Rectal smooth muscle tissue (tissue), 1 donor: ENCODE data around the gene RAPGEF2.

Experiments
- H3K27ac ChIP-seq: one replicate; pipeline ENCODE4 v1.7.0; 2013; ENCODE audit warnings: low read depth, low read length, inconsistent platforms
- H3K27me3 ChIP-seq: one replicate; pipeline ENCODE4 v1.7.0; 2013; ENCODE audit warnings: low read length; ENCODE audit not compliant: control insufficient read depth, insufficient read depth
- H3K36me3 ChIP-seq: one replicate; pipeline ENCODE4 v1.7.0; 2013; ENCODE audit warnings: low read length; ENCODE audit not compliant: control insufficient read depth, insufficient read depth
- H3K4me1 ChIP-seq: one replicate; pipeline ENCODE4 v1.7.0; 2013; ENCODE audit warnings: low read length; ENCODE audit not compliant: control insufficient read depth, insufficient read depth
- H3K4me3 ChIP-seq: one replicate; pipeline ENCODE4 v1.7.0; 2013; ENCODE audit warnings: low read length
- H3K9ac ChIP-seq: one replicate; pipeline ENCODE4 v1.7.0; 2013; ENCODE audit warnings: low read length

RAPGEF2 gene

DNA sequence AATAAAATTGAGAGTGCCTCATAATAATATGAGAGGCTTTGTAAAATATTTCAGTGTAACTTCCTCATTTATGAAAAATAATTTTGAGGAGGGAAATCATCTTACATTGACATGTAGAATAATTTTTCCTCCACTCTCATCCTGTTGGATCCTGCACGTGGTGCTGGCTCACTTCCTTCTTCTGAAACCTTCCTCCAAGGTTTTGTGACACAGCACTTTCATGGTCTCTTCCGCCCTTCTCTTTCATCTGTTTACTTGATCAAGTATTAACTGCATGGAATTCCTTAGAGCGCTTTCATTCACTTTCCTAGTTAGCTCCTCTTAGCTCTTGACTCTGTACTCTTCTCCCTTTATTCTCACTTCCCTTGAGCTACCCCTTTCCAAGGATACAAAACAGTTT lies 246.5 kb downstream of the RAPGEF2 start:
- Histone ChIP-seq H3K36me3 (peaks cover 16% of the 10 kb centered on the region), H3K27ac (no peak overlapping the region), H3K27me3 (no peaks in the 10 kb centered on the region), H3K9ac (no peak overlapping the region), H3K4me1 (no peaks in the 10 kb centered on the region), H3K4me3 (no peak overlapping the region)

DNA sequence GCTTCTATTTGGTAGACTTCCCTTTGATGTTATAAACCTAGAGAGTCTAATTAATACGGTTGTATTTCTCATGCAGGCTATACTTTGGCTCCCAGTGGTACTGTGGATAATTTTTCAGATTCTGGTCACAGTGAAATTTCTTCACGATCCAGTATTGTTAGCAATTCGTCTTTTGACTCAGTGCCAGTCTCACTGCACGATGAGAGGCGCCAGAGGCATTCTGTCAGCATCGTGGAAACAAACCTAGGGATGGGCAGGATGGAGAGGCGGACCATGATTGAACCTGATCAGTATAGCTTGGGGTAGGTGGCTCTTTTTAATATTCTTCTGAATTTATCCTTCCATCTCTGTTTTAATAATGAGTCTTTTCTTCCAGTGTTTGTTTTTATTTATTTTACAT lies 249.7 kb downstream of the RAPGEF2 start:
- no peak overlapping the region for H3K4me3 ChIP-seq
- H3K9ac ChIP-seq = no peak overlapping the region
- peaks cover 14% of the 10 kb centered on the region for H3K36me3 ChIP-seq
- no peak overlapping the region for H3K27ac ChIP-seq
- no peaks in the 10 kb centered on the region for H3K4me1 ChIP-seq
- H3K27me3 ChIP-seq = no peaks in the 10 kb centered on the region

GRCh38 chr4:159353422-159354116 lies 250.7 kb downstream of the RAPGEF2 start:
- no peaks in the 10 kb centered on the region for H3K27me3 ChIP-seq
- H3K9ac ChIP-seq = no peak overlapping the region
- no peak overlapping the region for H3K27ac ChIP-seq
- H3K36me3 ChIP-seq = peaks cover 14% of the 10 kb centered on the region
- H3K4me1 ChIP-seq = no peaks in the 10 kb centered on the region
- no peak overlapping the region for H3K4me3 ChIP-seq

DNA sequence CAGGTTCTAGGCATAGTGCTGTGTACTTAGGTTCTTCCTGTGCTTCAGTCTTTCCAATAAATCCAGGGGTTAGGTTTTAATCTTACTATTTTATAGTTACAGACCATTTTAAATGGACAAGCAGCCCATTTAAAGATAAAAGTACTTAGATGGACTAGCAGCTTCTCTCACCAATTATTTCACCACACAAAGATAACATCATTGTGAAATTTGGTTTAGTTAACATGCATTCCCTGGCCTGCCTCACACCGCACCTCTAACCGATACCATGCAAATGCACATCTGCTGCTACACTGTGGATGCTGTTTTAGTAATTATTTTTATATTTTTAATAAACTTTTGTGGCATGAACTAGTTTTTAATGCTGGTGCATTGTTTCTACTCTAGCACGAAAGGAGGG lies 252.6 kb downstream of the RAPGEF2 start:
- Histone ChIP-seq H3K4me3 (no peak overlapping the region), H3K9ac (no peak overlapping the region), H3K27me3 (no peaks in the 10 kb centered on the region), H3K27ac (no peak overlapping the region), H3K36me3 (peaks cover 18% of the 10 kb centered on the region), H3K4me1 (no peaks in the 10 kb centered on the region)

DNA sequence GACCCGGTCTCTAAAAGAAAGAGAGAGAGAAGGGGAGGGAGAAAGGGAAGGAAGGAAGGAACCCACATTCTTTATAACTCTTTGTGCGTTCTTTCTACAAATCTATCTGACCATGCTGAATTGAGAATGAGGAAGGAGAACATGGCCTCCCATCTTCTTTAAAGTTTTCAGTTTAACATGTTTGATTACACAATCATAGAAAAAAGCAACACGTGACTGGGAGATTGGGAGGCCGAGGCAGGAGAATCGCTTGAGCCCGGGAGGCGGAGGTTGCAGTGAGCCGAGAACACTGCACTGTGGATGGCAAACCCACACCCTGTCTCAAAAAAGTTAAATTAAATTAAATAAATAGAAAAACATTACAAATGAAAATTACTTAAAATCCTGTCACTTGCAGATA lies 254.5 kb downstream of the RAPGEF2 start:
- no peaks in the 10 kb centered on the region for H3K4me1 ChIP-seq
- no peak overlapping the region for H3K4me3 ChIP-seq
- no peaks in the 10 kb centered on the region for H3K27me3 ChIP-seq
- H3K9ac ChIP-seq = no peak overlapping the region
- H3K27ac ChIP-seq = no peak overlapping the region
- H3K36me3 ChIP-seq = peaks cover 13% of the 10 kb centered on the region

GRCh38 chr4:159358226-159358625 lies 255.3 kb downstream of the RAPGEF2 start:
- H3K4me1 ChIP-seq = no peaks in the 10 kb centered on the region
- H3K27ac ChIP-seq = no peak overlapping the region
- H3K27me3 ChIP-seq = no peaks in the 10 kb centered on the region
- H3K36me3 ChIP-seq = peaks cover 10% of the 10 kb centered on the region
- H3K4me3 ChIP-seq = no peak overlapping the region
- H3K9ac ChIP-seq = no peak overlapping the region

DNA sequence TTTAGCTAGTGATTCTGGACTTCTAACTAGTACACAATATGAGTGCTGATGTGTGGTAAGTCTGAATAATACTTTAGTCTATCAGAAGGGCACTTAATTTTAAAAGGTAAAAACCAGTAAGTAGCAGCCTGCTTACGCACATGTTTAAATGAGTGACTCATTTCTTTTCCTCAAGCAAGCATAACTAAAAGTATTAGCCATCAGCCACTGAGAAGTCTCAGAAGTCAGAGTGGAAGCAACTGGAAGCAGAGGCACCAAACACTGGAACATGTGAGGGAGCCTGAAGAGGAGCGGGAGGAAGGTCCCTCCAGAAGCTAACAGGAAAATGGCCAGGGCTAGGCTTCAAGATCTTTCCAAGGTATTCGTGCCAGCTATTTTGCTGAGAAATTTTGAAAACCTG lies 257.7 kb downstream of the RAPGEF2 start:
- peaks cover 4% of the 10 kb centered on the region for H3K36me3 ChIP-seq
- H3K4me3 ChIP-seq = no peak overlapping the region
- H3K4me1 ChIP-seq = no peaks in the 10 kb centered on the region
- no peak overlapping the region for H3K27ac ChIP-seq
- no peaks in the 10 kb centered on the region for H3K27me3 ChIP-seq
- no peak overlapping the region for H3K9ac ChIP-seq

GRCh38 chr4:159363361-159363760 lies 260.5 kb downstream of the RAPGEF2 start:
- no peak overlapping the region for H3K9ac ChIP-seq
- H3K4me3 ChIP-seq = no peak overlapping the region
- H3K4me1 ChIP-seq = no peaks in the 10 kb centered on the region
- H3K27ac ChIP-seq = no peak overlapping the region
- H3K36me3 ChIP-seq = peaks cover 4% of the 10 kb centered on the region
- H3K27me3 ChIP-seq = no peaks in the 10 kb centered on the region

DNA sequence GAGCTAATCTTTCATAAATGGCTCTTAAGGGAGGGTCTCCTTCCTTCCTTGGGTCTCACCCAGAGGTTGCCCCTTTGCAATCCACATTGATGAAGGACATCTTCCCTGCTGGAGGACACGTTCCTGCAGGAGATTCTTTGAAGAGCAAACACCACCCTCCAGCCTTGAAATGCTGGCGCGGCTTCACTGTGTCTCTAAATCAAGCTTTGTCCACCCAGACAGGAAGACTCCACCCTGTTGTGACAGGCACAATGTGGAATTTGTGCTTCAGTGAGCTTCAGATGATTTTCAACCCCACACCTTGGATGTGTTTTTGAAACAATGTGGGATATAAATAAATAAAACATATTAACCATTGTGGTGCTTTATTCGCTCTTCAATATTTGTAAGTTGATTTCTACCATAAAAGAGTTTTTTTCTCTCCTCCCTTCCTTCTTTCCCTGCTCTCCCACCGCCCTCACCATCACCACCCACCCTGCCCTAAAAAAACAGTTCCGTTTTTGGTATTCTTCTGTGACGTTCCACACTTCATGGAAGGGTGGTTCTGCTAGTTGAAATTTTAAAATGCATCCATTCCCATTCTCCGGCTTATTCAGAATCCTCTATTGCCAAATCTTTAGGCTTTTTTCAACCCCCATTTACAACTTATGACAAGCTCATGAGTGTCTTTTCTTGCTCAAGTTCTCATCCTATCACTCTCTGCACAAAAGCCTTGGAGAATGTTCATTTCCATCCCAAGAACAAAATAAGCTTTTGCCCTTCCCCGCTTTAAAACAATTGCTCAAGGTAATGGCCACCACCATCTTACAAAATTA lies 264.3 kb downstream of the RAPGEF2 start:
- H3K27ac ChIP-seq = no peak overlapping the region
- H3K27me3 ChIP-seq = no peaks in the 10 kb centered on the region
- no peak overlapping the region for H3K9ac ChIP-seq
- no peaks in the 10 kb centered on the region for H3K4me1 ChIP-seq
- H3K36me3 ChIP-seq = no peaks in the 10 kb centered on the region
- H3K4me3 ChIP-seq = no peak overlapping the region

GRCh38 chr4:159367781-159368080 lies 264.9 kb downstream of the RAPGEF2 start:
- Histone ChIP-seq H3K36me3 (no peaks in the 10 kb centered on the region), H3K4me3 (no peak overlapping the region), H3K9ac (no peak overlapping the region), H3K27me3 (no peaks in the 10 kb centered on the region), H3K4me1 (no peaks in the 10 kb centered on the region), H3K27ac (no peak overlapping the region)

GRCh38 chr4:159368320-159368719 lies 265.4 kb downstream of the RAPGEF2 start:
- no peak overlapping the region for H3K9ac ChIP-seq
- no peaks in the 10 kb centered on the region for H3K27me3 ChIP-seq
- no peaks in the 10 kb centered on the region for H3K36me3 ChIP-seq
- no peak overlapping the region for H3K4me3 ChIP-seq
- no peak overlapping the region for H3K27ac ChIP-seq
- no peaks in the 10 kb centered on the region for H3K4me1 ChIP-seq

DNA sequence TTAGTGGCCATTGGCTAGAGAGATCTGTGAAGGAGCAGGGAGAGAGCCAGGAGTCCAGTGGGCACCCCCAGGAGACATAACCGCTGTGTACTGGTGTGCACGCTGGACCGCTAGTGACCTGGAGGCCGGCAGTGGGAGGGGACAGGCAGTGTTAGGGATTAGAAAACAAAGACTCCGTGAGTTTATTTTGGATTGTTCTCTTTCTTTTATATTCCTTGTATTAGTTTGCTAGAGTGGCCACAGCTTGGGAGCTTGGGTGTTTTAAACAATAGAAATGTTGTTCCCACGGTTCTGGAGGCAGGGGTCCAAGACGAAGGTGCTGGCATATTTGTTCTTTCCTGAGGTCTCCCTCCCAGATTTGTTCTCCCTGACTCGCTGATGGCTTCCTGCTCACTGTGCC lies 266.4 kb downstream of the RAPGEF2 start:
- no peaks in the 10 kb centered on the region for H3K4me1 ChIP-seq
- H3K27ac ChIP-seq = no peak overlapping the region
- H3K36me3 ChIP-seq = no peaks in the 10 kb centered on the region
- no peak overlapping the region for H3K9ac ChIP-seq
- no peaks in the 10 kb centered on the region for H3K27me3 ChIP-seq
- H3K4me3 ChIP-seq = no peak overlapping the region

- H3K27me3 ChIP-seq = no peaks in the 10 kb centered on the region
Measured at GRCh38 chr4:159370286-159370685, 267.4 kb downstream of the RAPGEF2 start.

More at GRCh38 chr4:159370286-159370685, 267.4 kb downstream of the RAPGEF2 start:
- Histone ChIP-seq H3K4me1 (no peaks in the 10 kb centered on the region), H3K27ac (no peak overlapping the region), H3K9ac (no peak overlapping the region), H3K4me3 (no peak overlapping the region), H3K36me3 (no peaks in the 10 kb centered on the region)
